ENCODE measurements around the gene FBLIM1. TPM values are rescaled to one million over a fixed set of nuclear protein-coding genes. Genes with fewer than 3 reads are reported as not detected.

FBLIM1 gene
- total RNA-seq, 1 experiment from 2014 or later, result 78.3 TPM

DNA sequence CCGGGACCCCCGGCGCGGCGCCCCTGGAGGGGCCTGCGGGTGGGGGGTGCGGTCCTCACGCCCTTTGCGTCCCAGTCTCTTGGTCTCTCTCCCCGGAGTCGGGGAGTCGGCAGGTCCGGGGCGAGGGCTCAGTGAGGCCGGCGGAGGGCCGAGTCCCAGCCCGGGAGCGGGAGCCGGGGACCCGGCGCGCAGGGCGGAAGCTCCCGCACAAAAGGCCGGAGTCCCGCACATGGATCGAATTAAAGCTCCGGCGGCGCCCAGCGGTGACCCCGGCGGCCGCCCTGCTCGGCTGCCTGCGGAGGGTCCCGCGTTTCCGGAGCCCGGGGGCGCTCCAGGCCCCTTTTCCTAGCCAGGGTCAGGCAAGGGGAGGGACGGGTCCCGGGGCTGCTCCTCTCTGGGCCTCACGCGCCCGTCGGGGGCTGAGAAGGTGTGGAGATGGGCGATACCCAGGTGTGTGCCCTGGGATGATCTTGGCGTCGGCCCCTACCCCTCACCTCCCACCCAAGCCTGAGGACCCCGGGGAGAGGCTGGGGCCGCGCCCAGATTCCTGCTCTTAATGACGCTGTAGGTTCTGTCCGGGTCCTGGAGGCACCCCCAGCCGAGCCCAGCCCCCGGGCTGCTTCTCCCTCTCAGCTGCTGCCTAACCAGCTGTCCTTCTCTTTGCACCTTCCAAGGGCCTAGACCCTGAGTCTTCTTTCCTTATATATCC, 512 bp downstream of the FBLIM1 start:
- H3K27me3 Mint-ChIP-seq (ENCODE audit: low read depth), result no peaks in the 10 kb centered on the region
- H3K36me3 Mint-ChIP-seq, result peaks cover 8% of the 10 kb centered on the region
- H3K4me3 Mint-ChIP-seq, result peak overlapping the region; percentile 91
- ATAC-seq, result no peak
- peak; percentile 35 for DNase-seq (ENCODE audit: low spot score)
- 0 out of 2 replicates have a peak, but pooled peaks cover 3% of the 10 kb centered on the region for H3K9me3 Mint-ChIP-seq
- POLR2A ChIA-PET, result no interaction called here
- H3K4me1 Mint-ChIP-seq, result peaks cover 50% of the 10 kb centered on the region
- CTCF ChIA-PET, result interaction anchor here (1.3 to 4.7 kb wide), 5 partner anchors 18 to 40 kb away, joined by 3 to 20 read pairs (median 10); no protein-coding TSS in a partner anchor
- TF ChIP-seq, protein P1, sequence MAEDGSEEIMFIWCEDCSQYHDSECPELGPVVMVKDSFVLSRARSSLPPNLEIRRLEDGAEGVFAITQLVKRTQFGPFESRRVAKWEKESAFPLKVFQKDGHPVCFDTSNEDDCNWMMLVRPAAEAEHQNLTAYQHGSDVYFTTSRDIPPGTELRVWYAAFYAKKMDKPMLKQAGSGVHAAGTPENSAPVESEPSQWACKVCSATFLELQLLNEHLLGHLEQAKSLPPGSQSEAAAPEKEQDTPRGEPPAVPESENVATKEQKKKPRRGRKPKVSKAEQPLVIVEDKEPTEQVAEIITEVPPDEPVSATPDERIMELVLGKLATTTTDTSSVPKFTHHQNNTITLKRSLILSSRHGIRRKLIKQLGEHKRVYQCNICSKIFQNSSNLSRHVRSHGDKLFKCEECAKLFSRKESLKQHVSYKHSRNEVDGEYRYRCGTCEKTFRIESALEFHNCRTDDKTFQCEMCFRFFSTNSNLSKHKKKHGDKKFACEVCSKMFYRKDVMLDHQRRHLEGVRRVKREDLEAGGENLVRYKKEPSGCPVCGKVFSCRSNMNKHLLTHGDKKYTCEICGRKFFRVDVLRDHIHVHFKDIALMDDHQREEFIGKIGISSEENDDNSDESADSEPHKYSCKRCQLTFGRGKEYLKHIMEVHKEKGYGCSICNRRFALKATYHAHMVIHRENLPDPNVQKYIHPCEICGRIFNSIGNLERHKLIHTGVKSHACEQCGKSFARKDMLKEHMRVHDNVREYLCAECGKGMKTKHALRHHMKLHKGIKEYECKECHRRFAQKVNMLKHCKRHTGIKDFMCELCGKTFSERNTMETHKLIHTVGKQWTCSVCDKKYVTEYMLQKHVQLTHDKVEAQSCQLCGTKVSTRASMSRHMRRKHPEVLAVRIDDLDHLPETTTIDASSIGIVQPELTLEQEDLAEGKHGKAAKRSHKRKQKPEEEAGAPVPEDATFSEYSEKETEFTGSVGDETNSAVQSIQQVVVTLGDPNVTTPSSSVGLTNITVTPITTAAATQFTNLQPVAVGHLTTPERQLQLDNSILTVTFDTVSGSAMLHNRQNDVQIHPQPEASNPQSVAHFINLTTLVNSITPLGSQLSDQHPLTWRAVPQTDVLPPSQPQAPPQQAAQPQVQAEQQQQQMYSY (CRISPR knock-in tag; IDR thresholded peaks at IDR 0.05), result no peak
- peak; percentile 47; the same call in 1 of the 2 replicates for TF ChIP-seq JUN (CRISPR knock-in tag; IDR thresholded peaks at IDR 0.05)
- no peak for TF ChIP-seq FOXJ3 (CRISPR knock-in tag; IDR thresholded peaks at IDR 0.05; ENCODE audit: borderline replicate concordance)
- TF ChIP-seq, protein P2, sequence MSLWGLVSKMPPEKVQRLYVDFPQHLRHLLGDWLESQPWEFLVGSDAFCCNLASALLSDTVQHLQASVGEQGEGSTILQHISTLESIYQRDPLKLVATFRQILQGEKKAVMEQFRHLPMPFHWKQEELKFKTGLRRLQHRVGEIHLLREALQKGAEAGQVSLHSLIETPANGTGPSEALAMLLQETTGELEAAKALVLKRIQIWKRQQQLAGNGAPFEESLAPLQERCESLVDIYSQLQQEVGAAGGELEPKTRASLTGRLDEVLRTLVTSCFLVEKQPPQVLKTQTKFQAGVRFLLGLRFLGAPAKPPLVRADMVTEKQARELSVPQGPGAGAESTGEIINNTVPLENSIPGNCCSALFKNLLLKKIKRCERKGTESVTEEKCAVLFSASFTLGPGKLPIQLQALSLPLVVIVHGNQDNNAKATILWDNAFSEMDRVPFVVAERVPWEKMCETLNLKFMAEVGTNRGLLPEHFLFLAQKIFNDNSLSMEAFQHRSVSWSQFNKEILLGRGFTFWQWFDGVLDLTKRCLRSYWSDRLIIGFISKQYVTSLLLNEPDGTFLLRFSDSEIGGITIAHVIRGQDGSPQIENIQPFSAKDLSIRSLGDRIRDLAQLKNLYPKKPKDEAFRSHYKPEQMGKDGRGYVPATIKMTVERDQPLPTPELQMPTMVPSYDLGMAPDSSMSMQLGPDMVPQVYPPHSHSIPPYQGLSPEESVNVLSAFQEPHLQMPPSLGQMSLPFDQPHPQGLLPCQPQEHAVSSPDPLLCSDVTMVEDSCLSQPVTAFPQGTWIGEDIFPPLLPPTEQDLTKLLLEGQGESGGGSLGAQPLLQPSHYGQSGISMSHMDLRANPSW (CRISPR knock-in tag; conservative IDR thresholded peaks at IDR 0.05; ENCODE audit: low read depth), result no peak
- TF ChIP-seq, protein P3, sequence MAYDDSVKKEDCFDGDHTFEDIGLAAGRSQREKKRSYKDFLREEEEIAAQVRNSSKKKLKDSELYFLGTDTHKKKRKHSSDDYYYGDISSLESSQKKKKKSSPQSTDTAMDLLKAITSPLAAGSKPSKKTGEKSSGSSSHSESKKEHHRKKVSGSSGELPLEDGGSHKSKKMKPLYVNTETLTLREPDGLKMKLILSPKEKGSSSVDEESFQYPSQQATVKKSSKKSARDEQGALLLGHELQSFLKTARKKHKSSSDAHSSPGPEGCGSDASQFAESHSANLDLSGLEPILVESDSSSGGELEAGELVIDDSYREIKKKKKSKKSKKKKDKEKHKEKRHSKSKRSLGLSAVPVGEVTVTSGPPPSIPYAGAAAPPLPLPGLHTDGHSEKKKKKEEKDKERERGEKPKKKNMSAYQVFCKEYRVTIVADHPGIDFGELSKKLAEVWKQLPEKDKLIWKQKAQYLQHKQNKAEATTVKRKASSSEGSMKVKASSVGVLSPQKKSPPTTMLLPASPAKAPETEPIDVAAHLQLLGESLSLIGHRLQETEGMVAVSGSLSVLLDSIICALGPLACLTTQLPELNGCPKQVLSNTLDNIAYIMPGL (CRISPR knock-in tag; IDR thresholded peaks at IDR 0.05), result peak; percentile 63; the same call in 1 of the 2 replicates
- TF ChIP-seq, protein P4, sequence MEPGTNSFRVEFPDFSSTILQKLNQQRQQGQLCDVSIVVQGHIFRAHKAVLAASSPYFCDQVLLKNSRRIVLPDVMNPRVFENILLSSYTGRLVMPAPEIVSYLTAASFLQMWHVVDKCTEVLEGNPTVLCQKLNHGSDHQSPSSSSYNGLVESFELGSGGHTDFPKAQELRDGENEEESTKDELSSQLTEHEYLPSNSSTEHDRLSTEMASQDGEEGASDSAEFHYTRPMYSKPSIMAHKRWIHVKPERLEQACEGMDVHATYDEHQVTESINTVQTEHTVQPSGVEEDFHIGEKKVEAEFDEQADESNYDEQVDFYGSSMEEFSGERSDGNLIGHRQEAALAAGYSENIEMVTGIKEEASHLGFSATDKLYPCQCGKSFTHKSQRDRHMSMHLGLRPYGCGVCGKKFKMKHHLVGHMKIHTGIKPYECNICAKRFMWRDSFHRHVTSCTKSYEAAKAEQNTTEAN (CRISPR knock-in tag; IDR thresholded peaks at IDR 0.05), result no peak
- TF ChIP-seq, protein P5, sequence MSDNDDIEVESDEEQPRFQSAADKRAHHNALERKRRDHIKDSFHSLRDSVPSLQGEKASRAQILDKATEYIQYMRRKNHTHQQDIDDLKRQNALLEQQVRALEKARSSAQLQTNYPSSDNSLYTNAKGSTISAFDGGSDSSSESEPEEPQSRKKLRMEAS (CRISPR knock-in tag; IDR thresholded peaks at IDR 0.05), result peak; percentile 45
- TF ChIP-seq, protein P6, sequence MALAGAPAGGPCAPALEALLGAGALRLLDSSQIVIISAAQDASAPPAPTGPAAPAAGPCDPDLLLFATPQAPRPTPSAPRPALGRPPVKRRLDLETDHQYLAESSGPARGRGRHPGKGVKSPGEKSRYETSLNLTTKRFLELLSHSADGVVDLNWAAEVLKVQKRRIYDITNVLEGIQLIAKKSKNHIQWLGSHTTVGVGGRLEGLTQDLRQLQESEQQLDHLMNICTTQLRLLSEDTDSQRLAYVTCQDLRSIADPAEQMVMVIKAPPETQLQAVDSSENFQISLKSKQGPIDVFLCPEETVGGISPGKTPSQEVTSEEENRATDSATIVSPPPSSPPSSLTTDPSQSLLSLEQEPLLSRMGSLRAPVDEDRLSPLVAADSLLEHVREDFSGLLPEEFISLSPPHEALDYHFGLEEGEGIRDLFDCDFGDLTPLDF (CRISPR knock-in tag; IDR thresholded peaks at IDR 0.05), result no peak
- TF ChIP-seq, protein P7, sequence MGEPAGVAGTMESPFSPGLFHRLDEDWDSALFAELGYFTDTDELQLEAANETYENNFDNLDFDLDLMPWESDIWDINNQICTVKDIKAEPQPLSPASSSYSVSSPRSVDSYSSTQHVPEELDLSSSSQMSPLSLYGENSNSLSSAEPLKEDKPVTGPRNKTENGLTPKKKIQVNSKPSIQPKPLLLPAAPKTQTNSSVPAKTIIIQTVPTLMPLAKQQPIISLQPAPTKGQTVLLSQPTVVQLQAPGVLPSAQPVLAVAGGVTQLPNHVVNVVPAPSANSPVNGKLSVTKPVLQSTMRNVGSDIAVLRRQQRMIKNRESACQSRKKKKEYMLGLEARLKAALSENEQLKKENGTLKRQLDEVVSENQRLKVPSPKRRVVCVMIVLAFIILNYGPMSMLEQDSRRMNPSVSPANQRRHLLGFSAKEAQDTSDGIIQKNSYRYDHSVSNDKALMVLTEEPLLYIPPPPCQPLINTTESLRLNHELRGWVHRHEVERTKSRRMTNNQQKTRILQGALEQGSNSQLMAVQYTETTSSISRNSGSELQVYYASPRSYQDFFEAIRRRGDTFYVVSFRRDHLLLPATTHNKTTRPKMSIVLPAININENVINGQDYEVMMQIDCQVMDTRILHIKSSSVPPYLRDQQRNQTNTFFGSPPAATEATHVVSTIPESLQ (CRISPR knock-in tag; IDR thresholded peaks at IDR 0.05), result no peak
- TF ChIP-seq ZNF423 (CRISPR knock-in tag; IDR thresholded peaks at IDR 0.05), result peak; percentile 95
- TF ChIP-seq, protein P8, sequence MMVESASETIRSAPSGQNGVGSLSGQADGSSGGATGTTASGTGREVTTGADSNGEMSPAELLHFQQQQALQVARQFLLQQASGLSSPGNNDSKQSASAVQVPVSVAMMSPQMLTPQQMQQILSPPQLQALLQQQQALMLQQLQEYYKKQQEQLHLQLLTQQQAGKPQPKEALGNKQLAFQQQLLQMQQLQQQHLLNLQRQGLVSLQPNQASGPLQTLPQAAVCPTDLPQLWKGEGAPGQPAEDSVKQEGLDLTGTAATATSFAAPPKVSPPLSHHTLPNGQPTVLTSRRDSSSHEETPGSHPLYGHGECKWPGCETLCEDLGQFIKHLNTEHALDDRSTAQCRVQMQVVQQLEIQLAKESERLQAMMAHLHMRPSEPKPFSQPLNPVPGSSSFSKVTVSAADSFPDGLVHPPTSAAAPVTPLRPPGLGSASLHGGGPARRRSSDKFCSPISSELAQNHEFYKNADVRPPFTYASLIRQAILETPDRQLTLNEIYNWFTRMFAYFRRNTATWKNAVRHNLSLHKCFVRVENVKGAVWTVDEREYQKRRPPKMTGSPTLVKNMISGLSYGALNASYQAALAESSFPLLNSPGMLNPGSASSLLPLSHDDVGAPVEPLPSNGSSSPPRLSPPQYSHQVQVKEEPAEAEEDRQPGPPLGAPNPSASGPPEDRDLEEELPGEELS (CRISPR knock-in tag; IDR thresholded peaks at IDR 0.05), result 0 out of 2 replicates have a peak, but pooled peaks have one; percentile 58
- H3K27ac Mint-ChIP-seq, result peak overlapping the region; percentile 83; the same call in 1 of the 2 replicates

All from WTC11 (cell line).